Neural progenitor cell (in vitro differentiated cells): ENCODE data around the gene TPPP3.

Source experiments
- EZH2 ChIP-seq: fragments of 200-600 bp; sonication (generic); IDR thresholded peaks from 2 replicates; pipeline ENCODE4 v1.6.1; 2017; ENCODE audit warnings: antibody characterized with exemption, mild to moderate bottlenecking, moderate library complexity
- EZH2phosphoT487 ChIP-seq: fragments of 200-600 bp; sonication (generic); IDR thresholded peaks from 2 replicates; pipeline ENCODE4 v1.6.1; 2017; ENCODE audit warnings: antibody characterized with exemption
- TF ChIP-seq, protein P1 (sequence below): fragments of 200-600 bp; sonication (generic); IDR thresholded peaks from 2 replicates; pipeline ENCODE4 v1.5.1; 2017; ENCODE audit warnings: antibody characterized with exemption, mild to moderate bottlenecking

DNA sequence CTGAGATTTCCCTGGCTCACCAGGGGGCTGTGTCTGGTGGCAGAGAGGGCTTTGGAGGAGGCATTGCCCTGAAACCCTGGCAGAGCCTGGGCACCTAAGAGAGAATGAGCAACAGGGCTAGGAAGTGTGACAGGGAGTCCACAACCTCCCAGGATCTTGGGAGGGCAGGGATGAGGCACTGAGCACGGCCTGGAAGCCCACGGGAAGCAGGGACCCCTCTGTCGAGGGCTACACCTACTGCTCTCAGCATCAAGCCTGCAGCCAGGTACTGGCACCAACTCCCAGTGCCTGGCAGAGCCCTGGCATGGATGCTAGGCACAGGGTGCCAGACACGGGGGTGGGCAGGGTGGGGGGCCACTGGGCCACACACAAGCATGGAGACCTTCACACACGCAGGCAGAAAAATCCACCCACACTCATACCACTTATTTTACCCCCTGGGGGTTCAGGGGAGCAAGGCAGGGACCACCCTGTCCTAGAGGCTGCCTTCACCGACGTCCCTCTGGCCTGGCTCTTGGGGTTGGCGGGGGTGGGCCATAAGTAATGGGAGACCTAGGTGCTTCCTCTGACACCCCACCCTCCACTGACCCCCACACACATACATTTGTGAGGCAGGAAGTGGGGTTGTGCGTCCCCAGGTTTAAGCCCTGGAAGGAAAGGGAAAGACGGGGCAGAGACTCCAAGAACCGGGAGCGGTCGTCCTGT is 36.7 kb upstream of the TPPP3 start:
- TF ChIP-seq, protein P1, sequence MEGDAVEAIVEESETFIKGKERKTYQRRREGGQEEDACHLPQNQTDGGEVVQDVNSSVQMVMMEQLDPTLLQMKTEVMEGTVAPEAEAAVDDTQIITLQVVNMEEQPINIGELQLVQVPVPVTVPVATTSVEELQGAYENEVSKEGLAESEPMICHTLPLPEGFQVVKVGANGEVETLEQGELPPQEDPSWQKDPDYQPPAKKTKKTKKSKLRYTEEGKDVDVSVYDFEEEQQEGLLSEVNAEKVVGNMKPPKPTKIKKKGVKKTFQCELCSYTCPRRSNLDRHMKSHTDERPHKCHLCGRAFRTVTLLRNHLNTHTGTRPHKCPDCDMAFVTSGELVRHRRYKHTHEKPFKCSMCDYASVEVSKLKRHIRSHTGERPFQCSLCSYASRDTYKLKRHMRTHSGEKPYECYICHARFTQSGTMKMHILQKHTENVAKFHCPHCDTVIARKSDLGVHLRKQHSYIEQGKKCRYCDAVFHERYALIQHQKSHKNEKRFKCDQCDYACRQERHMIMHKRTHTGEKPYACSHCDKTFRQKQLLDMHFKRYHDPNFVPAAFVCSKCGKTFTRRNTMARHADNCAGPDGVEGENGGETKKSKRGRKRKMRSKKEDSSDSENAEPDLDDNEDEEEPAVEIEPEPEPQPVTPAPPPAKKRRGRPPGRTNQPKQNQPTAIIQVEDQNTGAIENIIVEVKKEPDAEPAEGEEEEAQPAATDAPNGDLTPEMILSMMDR = no peak
- TF ChIP-seq EZH2 = no peak
- no peak for TF ChIP-seq EZH2phosphoT487
